ENCODE measurements around the gene CFAP91.

Gene CFAP91

GRCh38 chr3:119702530-119703527 is at the start of gene CFAP91:
CFAP91 (plus strand) TSS chr3:119703022; CDS start chr3:119703099, 77 bp downstream.
- DNase-seq (ENCODE audit: low spot score), result no peak

GRCh38 chr3:119653876-119654275 is 48.9 kb upstream of the CFAP91 start:
- no peak for DNase-seq (ENCODE audit: low spot score)

DNA sequence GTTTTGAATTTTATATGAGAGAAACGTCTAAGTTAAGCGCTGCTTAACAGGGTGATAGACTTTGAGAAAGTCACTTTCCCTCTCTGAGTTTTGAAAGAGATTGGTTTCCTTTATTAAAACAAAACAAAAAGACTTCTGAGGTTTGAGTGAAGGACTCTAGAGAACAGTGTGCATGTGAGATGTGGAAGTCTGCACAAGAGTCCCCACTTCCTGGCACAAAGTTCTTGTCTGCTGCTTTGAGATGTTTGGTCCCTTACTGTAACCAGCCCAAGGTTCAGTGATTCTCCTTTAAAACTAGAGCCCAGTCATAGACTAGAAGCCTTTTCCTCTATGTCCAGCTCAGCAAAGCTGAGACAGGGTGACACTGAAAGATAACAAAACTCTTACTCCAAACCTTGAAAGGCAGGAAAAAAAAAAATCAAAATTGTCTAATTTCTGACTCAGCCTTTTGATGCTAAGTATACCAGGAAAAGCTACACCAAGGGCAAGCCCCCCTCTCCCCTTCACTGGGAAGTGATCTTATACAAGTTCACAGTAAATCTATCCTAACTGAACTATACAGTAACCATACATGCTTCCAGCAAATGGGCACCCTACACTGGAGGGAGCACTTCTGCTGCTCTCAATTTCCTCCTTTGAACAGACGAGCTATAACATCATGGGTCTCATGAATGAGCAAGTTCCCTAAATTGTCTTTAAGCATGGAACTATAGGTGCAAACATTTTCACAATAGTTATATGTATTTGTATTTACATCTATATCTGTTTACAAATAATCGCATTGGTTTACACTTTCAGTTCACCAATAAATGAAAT is 44.7 kb upstream of the CFAP91 start:
- no peak for DNase-seq (ENCODE audit: low spot score)

DNA sequence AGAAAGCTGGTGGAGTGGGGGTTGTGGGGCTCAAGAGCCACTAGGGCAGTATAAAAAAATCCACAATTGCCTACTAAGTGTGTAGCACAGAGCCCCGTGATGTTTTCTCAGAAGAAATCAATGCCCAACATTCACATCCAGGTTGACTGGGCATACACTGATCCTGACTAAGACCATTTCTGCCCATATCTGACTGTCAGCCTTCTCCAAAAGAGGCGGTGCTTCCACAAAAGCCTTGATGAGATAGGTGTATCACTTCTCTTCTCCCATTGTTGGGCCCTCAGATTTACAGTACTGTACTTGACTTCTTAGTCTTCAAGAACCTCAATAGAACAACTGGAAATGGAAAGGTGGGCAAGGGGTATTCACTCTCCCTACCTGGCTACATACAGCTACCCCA is 43.8 kb upstream of the CFAP91 start:
- no peak for DNase-seq (ENCODE audit: low spot score)

- DNase-seq (ENCODE audit: low spot score), result no peak
These were observed 43.1 kb upstream of the CFAP91 start for GRCh38 chr3:119659606-119660291.

DNA sequence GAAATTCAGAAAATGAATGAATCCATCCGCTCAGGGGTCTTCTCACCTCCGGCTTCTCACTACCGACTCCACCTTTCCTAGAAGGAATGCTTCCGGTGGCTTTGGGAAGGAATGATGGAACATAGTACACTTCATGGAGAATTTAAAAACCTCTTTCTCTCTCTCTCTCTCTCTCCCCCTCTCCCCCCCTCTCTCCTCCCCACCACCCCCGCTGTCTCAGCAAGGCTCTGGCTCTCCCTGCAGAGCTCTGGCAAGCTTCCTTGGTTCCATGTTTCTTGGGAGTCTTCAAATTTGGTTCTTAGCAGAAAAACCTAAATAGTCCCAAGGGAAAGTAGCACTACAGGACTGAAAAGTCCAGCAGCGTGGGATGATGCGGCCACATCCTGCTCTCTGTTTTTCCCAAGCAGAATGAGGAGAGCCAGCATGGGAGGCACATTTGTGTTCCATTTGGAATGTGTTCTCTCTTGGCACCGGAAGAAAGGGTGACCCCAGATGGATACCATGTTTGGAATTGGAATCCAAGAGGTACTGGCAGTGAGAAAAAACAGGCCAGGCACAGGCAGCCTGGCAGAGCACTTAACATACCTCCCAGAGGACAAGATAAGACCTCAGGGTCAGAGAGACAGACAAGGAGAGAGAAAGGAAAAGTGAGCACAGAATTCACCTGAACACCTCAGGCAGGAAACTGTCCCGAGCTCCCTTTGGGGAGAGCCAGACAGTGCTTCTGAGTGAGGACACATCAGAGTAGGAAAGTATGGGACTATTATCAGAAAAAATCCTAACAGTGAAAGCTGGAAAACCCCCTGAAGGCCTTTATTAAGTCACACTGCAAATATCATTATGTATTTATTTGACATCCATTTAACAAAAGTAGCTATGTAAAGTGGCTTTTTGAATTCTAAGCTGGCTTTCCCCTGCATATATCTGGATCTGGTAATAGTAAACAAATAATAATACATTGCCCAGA is 42.1 kb upstream of the CFAP91 start, which contains the start of gene POPDC2:
TSS of gene POPDC2 (minus strand) at position 116 of the 967 bp plus-strand sequence. CDS start 166 bp downstream, outside the sequence.
- DNase-seq (ENCODE audit: low spot score), result no peak

DNA sequence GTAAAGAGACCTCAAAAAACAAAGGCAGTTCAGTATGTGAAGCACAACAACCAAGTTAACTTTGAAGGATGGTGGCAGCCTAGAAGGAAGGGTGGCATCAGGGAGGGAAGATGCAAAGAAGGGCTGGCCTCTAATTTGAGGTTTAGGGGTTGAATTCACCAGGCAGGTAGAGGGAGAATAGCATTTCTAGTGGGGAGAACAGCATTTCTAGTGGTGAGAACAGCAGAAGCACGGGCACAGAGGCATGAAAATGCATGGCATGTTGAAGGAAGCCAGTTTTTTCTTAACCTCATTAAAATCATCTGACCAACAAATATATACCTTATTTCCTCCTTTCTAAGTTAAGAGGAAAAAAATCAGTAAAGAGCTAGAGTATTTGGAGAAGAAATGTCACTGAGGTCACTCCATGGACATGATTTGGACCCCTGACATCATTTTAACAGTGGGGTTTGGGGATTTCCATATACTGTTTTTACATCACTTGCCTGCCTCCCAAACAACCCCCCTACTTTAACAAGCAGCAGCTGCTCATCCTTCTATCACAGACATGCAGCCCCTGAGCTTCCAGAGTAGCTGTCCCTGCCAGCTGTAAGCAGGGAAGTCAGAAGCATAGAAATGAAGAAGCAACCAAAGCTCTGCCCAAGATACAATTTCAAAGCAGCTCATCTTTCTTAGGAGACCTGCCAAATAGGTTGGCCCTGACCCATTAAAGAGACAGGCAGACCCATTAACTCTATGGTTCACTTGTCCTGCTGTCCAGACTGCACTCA is 40.0 kb upstream of the CFAP91 start:
- no peak for DNase-seq (ENCODE audit: low spot score)

- no peak for DNase-seq (ENCODE audit: low spot score)
These were observed 38.9 kb upstream of the CFAP91 start for GRCh38 chr3:119663885-119664284.

DNA sequence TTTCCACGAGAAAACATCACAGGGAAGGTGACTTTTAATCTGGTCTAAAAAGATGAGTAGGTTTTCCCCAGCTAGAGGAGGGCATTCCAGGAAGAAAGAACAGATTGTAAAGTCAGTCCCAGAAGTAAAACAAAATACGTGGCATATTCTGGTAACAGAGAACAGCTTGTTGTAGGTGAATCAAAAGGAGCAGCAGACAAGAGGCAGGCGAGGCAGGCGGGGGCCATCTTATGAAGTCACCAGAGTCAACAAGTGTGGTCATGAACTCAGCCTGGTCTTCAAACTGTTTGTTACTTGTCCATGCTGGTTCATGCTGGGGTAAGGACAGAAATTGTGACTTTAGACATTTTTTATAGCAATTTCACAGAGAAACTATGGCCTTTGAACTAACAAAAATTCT is 38.5 kb upstream of the CFAP91 start:
- peak; percentile 64 for DNase-seq (ENCODE audit: low spot score)

GRCh38 chr3:119664850-119665379 is 37.9 kb upstream of the CFAP91 start:
- DNase-seq (ENCODE audit: low spot score), result no peak

GRCh38 chr3:119665954-119666559 is 36.8 kb upstream of the CFAP91 start:
- DNase-seq (ENCODE audit: low spot score), result no peak

DNA sequence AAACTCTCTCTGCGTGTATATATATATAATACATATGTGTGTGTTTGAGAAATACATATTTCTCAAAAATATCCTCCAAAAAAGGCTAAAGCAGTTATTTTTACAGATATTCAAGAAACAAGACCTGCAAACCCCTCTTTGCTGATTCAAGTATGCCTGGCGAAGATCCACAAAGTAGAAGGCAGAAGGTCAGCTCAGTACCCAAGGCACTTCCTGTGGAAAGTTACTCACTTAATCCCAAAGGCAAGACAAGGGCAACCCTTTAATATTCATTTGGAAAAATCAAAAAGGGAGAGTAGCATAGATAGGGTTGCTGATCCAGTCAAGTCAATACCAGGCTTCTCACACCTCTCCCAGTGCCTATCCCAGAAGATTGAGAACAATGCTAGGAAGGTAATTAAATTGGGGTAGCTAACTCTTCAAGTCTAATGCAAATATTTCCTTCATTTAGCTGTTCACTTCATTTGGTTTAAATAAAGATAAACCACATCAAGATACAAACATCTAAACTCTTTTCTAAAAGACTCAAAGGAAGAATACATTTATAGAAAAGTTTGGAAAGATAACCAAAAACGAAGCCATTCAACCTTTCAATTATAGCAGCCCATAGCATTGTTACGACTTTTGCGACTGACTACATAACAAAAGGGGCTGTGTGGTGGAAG is 32.8 kb upstream of the CFAP91 start:
- DNase-seq (ENCODE audit: low spot score), result peak; percentile 52

DNA sequence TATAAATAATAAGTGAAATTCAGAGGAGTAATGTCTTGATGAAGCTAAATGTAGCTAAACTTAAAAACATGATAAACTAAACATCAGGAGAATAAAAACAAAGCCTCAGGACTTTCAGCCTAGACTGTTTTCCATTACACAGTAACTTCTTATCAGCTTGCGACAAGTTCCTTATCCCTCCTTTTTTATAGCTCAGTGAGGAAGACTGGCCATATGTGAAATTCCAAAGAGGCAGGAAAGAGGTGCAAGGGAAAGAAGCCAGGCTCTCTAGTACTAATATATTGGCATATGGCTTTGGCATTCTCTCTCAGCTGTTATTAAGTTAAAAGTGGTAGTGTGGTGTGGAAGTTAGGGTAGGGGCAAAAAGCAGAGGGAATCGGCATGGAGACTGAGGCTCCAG is 30.0 kb upstream of the CFAP91 start:
- no peak for DNase-seq (ENCODE audit: low spot score)

DNA sequence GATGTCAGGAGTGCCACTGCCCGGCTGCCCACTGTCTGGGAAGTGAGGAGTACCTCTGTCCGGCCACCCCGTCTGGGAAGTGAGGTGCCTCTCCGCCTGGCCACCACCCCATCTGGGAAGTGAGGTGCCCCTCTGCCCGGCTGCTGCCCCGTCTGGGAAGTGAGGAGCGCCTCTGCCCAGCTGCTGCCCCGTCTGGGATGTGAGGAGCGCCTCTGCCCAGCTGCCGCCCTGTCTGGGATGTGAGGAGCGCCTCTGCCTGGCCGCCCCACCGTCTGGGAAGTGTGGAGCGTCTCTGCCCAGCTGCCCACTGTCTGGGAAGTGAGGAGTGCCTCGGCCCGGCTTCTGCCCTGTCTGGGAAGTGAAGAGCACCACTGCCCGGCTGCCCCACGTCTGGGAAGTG is 28.9 kb upstream of the CFAP91 start:
- no peak for DNase-seq (ENCODE audit: low spot score)

DNA sequence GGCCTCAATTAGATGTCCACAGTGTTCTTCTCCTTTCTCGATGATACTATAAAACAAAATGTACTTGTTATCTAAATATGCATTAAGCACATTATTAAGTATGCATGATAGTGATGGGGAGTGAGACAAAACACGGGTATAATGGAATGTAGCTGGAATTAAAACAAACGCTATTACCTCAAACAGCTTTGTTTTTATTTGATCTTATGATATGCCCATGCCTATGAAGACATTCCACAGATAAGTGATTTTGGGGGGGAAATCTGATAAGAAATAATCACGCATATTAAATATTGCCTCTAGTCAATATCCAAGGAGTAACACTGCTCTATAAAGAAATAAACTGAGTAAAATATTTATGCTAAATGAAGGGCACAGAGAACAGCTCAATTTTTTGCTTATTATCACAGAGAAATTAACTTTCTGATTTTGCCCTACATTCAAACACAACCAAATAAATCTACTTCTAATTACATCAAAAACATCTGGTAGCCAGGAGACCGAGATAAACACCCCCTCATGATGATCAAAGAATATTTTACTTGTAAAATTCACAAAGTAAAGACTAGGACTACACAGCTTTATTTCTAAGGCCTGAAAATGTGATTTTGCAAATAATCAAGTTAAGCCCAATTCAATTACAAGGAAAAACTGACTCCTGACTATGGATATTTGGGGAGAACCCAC is 27.5 kb upstream of the CFAP91 start:
- DNase-seq (ENCODE audit: low spot score), result no peak

GRCh38 chr3:119676020-119676419 is 26.8 kb upstream of the CFAP91 start:
- no peak for DNase-seq (ENCODE audit: low spot score)

DNA sequence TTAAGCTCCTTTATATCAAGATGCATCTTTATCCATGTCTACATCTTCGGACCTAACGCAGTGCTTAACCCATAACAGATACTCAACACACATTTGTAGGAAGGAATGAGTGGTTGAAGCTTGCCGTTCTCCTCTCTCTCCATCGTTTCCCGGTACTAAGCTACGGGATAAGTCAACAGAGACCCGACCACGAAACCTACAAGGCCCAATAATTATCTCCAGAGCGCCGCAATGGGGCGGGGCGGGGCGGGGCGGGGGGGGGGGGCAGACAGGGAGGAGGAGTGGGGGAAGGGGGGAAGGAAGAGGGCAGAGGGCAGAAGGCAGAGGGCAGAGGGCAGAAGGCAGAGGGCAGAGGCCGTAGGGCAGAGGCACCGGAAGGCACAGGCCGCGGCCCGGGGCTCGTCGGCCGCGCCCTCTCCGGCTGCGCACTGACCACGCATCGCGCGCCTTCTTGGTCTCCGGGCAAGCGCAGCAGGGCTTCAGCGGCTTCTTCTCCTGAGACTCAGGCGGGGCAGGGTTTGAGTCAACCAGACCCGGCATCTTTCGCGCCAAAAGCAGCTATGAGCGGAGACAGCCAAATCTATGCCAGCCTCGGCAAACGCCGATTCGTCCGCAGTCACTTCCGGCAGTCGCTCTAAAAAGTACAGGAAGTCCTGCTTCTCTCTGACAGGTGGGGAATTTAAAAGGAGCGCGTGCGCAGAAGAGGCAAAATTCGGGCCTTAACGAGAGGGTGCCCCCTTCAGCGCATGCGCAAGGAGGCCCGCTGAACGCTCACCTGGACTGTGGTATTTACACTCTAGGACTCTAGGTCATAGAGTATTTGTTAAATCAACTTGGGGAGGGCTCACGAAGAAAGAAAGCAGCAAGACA is 25.8 kb upstream of the CFAP91 start, which contains the start of gene COX17:
TSS of gene COX17 (minus strand) at position 636 of the 870 bp plus-strand sequence. CDS start at position 540, 96 bp downstream.
- peak; percentile 99 for DNase-seq (ENCODE audit: low spot score)

Measured in COLO829 (cell line).